ENCODE results near the gene ITPR3. TPM values are rescaled to one million over a fixed set of nuclear protein-coding genes. Genes with fewer than 3 reads are reported as not detected.

Gene ITPR3
- total RNA-seq, 1 experiment from 2014 or later = 86.9 TPM

- Mint-ChIP-seq H3K27me3 (ENCODE audit: insufficient read depth, unreplicated experiment) (no peaks in the 10 kb centered on the region), H3K36me3 (ENCODE audit: insufficient read depth, unreplicated experiment) (peaks cover 20% of the 10 kb centered on the region), H3K4me1 (ENCODE audit: insufficient read depth, unreplicated experiment) (peaks cover 42% of the 10 kb centered on the region), H3K27ac (ENCODE audit: low read depth, unreplicated experiment) (peak overlapping the region; percentile 43), H3K4me3 (ENCODE audit: unreplicated experiment) (peak overlapping the region; percentile 86), H3K9me3 (ENCODE audit: unreplicated experiment) (no peaks in the 10 kb centered on the region)
- BruUV-seq (replicated peaks) = no TSS peak
- intact Hi-C loops (cut with micrococcal nuclease) = loop anchor here (2.0 kb wide), 1 partner anchor 51 kb away; no protein-coding TSS in a partner anchor
- ChIA-PET POLR2A (interaction anchor here (0.8 to 5.6 kb wide), 26 partner anchors 7 to 1079 kb away, joined by 3 to 51 read pairs (median 5); partner anchors contain the start of genes BAK1, KIFC1, UQCC2 and ZBTB9), CTCF (interaction anchor here (0.7 to 4.1 kb wide), 8 partner anchors 11 to 50 kb away, joined by 3 to 26 read pairs (median 6); no protein-coding TSS in a partner anchor)
- TF ChIP-seq, protein P1, sequence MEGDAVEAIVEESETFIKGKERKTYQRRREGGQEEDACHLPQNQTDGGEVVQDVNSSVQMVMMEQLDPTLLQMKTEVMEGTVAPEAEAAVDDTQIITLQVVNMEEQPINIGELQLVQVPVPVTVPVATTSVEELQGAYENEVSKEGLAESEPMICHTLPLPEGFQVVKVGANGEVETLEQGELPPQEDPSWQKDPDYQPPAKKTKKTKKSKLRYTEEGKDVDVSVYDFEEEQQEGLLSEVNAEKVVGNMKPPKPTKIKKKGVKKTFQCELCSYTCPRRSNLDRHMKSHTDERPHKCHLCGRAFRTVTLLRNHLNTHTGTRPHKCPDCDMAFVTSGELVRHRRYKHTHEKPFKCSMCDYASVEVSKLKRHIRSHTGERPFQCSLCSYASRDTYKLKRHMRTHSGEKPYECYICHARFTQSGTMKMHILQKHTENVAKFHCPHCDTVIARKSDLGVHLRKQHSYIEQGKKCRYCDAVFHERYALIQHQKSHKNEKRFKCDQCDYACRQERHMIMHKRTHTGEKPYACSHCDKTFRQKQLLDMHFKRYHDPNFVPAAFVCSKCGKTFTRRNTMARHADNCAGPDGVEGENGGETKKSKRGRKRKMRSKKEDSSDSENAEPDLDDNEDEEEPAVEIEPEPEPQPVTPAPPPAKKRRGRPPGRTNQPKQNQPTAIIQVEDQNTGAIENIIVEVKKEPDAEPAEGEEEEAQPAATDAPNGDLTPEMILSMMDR (IDR thresholded peaks at IDR 0.05; ENCODE audit: unreplicated experiment) = no peak
- DNase-seq (ENCODE audit: unreplicated experiment) = peak; percentile 55
Measured at GRCh38 chr6:33621711-33622388, 728 bp downstream of the ITPR3 start.

GRCh38 chr6:33622456-33623431 lies 1.6 kb downstream of the ITPR3 start:
- ChIA-PET CTCF (interaction anchor here (1.1 to 4.1 kb wide), 6 partner anchors 10 to 79 kb away, joined by 4 to 26 read pairs (median 10); no protein-coding TSS in a partner anchor), POLR2A (interaction anchor here (0.6 to 5.6 kb wide), 21 partner anchors 9 to 726 kb away, joined by 3 to 51 read pairs (median 5); partner anchors contain the start of genes BAK1, KIFC1 and UQCC2)
- intact Hi-C loops (cut with micrococcal nuclease) = loop anchor here (2.0 kb wide), 1 partner anchor 50 kb away; no protein-coding TSS in a partner anchor
- Mint-ChIP-seq H3K9me3 (ENCODE audit: unreplicated experiment) (no peaks in the 10 kb centered on the region), H3K36me3 (ENCODE audit: insufficient read depth, unreplicated experiment) (peaks cover 29% of the 10 kb centered on the region), H3K4me3 (ENCODE audit: unreplicated experiment) (peak overlapping the region; percentile 86), H3K27ac (ENCODE audit: low read depth, unreplicated experiment) (peak overlapping the region; percentile 43), H3K4me1 (ENCODE audit: insufficient read depth, unreplicated experiment) (peaks cover 46% of the 10 kb centered on the region), H3K27me3 (ENCODE audit: insufficient read depth, unreplicated experiment) (no peaks in the 10 kb centered on the region)
- TSS peak; percentile 28 for BruUV-seq (replicated peaks)
- TF ChIP-seq, protein P1 (IDR thresholded peaks at IDR 0.05; ENCODE audit: unreplicated experiment) = no peak
- peak; percentile 65 for DNase-seq (ENCODE audit: unreplicated experiment)

DNA sequence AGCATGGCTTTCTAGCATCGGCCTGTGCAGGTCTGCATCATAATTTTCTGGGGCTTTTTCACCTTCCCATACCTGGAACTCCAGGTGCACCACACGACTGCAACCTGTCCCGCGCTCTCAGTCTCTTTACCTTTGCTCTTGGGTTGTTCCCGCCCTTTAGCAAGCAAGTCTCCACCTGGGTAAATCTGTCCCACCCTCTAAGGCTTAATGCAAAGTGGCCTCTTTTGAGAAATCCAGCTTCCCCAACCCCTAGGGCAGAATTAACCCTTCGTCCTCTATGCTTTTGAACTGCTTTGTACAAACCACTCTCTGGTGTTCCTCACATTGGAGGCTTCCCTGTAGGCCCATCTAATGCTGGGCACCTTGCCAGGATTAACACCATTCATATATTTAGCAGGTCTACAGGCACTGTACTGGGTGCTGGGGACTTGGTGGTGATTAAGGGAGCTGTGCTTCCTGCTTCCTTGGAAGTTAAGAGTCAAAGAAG lies 2.8 kb downstream of the ITPR3 start:
- no peak for DNase-seq (ENCODE audit: unreplicated experiment)

More for the DNA sequence above, 2.8 kb downstream of the ITPR3 start:
- H3K4me1 Mint-ChIP-seq (ENCODE audit: insufficient read depth, unreplicated experiment) = peaks cover 53% of the 10 kb centered on the region
- ChIA-PET POLR2A (interaction anchor here (5.6 kb wide), 1 partner anchor 8 kb away, joined by 51 read pairs; no protein-coding TSS in a partner anchor), CTCF (interaction anchor here (0.7 to 4.1 kb wide), 6 partner anchors 8 to 77 kb away, joined by 3 to 26 read pairs (median 11); no protein-coding TSS in a partner anchor)
- H3K4me3 Mint-ChIP-seq (ENCODE audit: unreplicated experiment) = peak overlapping the region; percentile 86
- peak overlapping the region; percentile 84 for H3K27ac Mint-ChIP-seq (ENCODE audit: low read depth, unreplicated experiment)
- no peaks in the 10 kb centered on the region for H3K9me3 Mint-ChIP-seq (ENCODE audit: unreplicated experiment)
- intact Hi-C loops (cut with micrococcal nuclease) = loop anchor here (2.0 kb wide), 1 partner anchor 49 kb away; no protein-coding TSS in a partner anchor
- TF ChIP-seq, protein P1 (IDR thresholded peaks at IDR 0.05; ENCODE audit: unreplicated experiment) = no peak
- H3K36me3 Mint-ChIP-seq (ENCODE audit: insufficient read depth, unreplicated experiment) = peaks cover 30% of the 10 kb centered on the region
- H3K27me3 Mint-ChIP-seq (ENCODE audit: insufficient read depth, unreplicated experiment) = no peaks in the 10 kb centered on the region
- no TSS peak for BruUV-seq (replicated peaks)

All from MCF 10A (cell line).